Activated naive CD4-positive, alpha-beta T cell treated with anti-CD3 and anti-CD28 coated beads, Interleukin-2, amount 50 U/mL, for 16 hours (primary cell): ENCODE measurements around the gene P3H2.
"Not testable (repeated sequence)": the region's sequence is repeated elsewhere in the genome, so short reads cannot be mapped to it uniquely, and the experiment has no call there.

Experiments used
- DNase-seq: peaks from one replicate; pipeline ENCODE4 v3.0.0-alpha.2; 2020

P3H2 gene, protein sequence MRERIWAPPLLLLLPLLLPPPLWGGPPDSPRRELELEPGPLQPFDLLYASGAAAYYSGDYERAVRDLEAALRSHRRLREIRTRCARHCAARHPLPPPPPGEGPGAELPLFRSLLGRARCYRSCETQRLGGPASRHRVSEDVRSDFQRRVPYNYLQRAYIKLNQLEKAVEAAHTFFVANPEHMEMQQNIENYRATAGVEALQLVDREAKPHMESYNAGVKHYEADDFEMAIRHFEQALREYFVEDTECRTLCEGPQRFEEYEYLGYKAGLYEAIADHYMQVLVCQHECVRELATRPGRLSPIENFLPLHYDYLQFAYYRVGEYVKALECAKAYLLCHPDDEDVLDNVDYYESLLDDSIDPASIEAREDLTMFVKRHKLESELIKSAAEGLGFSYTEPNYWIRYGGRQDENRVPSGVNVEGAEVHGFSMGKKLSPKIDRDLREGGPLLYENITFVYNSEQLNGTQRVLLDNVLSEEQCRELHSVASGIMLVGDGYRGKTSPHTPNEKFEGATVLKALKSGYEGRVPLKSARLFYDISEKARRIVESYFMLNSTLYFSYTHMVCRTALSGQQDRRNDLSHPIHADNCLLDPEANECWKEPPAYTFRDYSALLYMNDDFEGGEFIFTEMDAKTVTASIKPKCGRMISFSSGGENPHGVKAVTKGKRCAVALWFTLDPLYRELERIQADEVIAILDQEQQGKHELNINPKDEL

GRCh38 chr3:190120269-190121060 is at the start of gene P3H2:
TSS of gene P3H2 (minus strand) at chr3:190120897. CDS start at chr3:190120731, 166 bp downstream.
- DNase-seq = peak; percentile 15

- no peak for DNase-seq
These were observed 49.2 kb upstream of the P3H2 start for GRCh38 chr3:190169877-190170276.

- no peak for DNase-seq
These were observed 48.5 kb upstream of the P3H2 start for GRCh38 chr3:190169243-190169642.

DNA sequence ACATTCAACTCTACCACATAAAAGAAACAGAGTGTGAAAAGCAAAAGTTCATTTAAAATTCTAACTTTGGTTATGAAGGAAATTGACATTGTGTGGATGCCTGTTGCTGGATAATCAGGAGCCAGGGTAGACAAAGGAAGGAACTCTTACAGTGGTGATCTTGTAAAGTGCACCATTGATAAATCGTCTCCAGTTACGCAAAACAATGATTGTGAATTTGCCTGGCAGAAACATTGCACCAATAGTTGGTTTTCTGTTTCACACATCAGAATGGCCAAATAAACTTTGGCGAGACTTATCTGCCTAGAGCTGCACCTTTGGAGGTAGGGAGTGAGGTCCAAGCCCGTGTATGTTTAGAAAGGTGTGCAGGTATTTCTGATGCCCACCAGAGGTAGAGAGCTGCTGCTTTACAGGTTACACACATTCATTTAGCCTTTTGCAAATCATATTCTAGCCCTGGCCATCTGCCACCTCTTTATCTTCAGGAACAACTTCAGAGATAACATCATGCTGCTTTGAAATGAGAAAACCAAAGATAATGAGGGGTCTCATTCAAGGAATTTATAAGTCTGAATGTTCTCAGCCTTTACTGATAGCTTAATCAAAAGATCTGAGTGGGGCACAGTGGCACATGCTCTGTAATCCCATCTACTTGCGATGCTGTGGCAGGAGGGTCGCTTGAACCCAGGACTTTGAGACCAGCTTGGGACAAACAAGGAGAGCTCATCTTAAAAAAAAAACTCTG is 47.4 kb upstream of the P3H2 start:
- DNase-seq = no peak

- DNase-seq = no peak
These were observed 46.3 kb upstream of the P3H2 start for GRCh38 chr3:190166948-190167347.

DNA sequence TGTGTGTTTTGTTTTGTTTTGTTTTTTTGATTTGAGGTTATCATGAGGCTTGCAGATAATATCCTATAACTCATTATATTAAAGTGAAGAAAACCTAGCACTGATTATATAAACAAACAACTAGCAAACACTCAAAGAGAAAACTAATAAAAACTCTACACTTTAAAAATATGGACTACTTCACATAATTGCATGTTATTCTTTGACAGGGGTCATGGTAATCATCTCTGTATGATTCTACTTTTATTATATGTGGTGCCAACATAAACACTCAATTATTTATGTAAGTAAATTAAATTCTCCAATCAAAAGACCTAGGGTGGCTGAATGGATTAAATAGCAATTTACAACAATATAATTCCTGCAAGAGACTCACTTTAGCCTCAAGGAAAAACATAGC is 44.6 kb upstream of the P3H2 start:
- DNase-seq = no peak

DNA sequence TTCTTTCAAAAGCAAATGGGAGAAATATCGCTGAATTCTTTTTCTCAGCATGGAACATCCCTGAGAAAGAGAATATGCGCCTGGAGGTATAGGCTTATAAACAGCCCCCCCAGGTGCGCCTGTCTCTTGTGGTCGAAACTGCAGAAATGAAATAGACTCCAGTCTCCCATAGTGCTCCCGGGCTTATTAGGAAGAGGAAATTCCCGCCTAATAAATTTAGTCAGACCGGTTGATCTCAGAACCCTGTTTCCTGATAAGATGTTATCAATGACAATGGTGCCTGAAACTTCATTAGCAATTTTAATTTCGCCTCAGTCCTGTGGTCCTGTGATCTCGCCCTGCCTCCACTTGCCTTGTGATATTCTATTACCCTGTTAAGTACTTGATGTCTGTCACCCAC is 41.3 kb upstream of the P3H2 start:
- not testable (repeated sequence) for DNase-seq

GRCh38 chr3:190159902-190160435 is 39.3 kb upstream of the P3H2 start:
- no peak for DNase-seq

DNA sequence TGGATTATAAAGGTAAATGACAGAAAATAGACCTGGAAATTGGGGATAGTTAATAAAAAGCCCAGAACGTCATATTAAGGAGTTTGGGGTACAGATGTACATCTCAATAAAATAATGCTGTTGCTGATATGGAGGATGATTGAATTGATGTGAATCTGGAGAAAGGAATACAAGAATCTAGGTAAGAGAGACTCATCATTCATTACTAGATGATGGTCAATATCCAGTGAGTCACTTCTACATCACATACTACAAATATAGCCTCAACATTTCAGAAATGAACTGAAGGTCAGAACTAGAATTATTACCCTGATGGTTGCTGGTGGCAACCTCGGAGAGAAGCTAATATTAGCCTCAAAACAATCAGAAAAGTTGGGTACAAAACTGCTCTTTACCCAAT is 37.6 kb upstream of the P3H2 start:
- DNase-seq = no peak

DNA sequence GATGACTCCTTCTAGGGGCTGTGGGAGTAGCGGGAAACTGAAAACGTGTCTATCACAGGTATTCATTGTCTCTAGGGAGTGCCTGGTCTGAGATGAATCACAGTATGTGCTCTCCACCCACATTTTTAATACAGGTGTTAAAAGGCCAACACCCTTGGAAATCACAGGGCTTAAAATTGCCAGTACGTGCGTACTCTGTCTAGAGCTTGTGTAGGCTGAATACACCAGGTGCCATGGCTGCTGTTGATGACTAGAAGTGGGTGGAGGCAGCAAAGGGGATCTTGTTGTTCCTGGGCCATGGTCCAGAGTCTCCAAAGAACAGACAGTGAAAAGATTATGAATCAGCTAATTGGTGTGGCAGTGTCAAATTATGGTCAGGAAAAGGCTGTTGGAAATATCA is 35.1 kb upstream of the P3H2 start:
- DNase-seq = no peak

DNA sequence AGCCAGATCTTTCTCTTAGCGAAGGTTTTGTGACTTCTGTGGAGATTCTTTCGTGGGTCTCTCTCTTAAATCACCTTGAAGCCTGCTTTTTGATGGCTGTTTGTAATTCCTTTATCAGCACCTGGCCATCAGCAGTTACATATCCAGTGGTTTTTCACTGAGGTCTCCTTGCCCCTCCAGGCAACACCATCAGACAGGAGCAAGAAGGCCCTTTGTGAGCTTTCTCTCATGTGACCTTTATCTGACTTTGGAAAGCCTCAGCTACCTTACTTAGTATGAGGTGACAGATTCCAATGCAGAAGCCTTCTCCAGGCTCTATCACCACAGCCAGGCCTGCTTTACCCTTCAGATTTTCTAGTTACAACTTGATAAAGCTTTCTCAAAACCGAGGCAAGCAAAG is 30.0 kb upstream of the P3H2 start:
- no peak for DNase-seq

DNA sequence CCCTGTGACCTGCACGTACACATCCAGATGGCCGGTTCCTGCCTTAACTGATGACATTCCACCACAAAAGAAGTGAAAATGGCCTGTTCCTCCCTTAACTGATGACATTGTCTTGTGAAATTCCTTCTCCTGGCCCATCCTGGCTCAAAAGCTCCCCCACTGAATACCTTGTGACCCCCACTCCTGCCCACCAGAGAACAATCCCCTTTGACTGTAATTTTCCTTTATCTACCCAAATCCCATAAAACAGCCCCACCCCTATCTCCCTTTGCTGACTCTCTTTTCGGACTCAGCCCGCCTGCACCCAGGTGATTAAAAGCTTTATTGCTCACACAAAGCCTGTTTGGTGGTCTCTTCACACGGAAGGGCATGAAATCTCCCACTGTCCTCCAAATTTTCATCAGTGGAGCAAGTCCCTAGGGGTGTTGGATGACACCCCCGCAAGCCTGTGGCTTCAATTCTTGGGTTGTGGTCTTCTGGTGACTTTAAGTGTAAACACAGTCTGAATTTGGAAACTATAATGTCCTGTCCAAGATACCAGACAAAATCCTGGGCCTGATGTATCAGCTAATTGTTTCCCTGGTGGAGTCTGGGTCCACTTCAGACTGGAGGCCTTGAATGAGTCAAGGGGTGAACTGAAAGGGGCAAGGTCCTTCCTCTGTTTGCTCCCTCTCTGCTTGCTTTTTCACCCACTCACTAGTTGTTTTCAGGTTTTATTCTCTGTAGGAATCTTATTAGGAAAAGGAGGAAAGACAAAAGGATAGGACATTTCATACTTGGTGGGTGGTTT is 29.3 kb upstream of the P3H2 start:
- DNase-seq = not testable (repeated sequence)

DNA sequence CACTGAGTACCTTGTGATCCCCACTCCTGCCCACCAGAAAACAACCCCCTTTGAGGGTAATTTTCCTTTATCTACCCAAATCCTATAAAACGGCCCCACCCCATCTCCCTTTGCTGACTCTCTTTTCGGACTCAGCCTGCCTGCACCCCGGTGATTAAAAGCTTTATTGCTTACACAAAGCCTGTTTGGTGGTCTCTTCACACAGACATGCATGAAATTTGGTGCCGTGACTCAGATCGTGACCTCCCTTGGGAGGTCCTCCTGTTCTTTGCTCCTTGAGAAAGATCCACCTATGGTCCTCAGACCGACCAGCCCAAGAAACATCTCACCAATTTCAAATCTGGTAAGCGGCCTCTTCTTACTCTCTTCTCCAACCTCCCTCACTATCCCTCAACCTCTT is 24.1 kb upstream of the P3H2 start:
- not testable (repeated sequence) for DNase-seq

GRCh38 chr3:190142041-190142440 is 21.3 kb upstream of the P3H2 start:
- no peak for DNase-seq

DNA sequence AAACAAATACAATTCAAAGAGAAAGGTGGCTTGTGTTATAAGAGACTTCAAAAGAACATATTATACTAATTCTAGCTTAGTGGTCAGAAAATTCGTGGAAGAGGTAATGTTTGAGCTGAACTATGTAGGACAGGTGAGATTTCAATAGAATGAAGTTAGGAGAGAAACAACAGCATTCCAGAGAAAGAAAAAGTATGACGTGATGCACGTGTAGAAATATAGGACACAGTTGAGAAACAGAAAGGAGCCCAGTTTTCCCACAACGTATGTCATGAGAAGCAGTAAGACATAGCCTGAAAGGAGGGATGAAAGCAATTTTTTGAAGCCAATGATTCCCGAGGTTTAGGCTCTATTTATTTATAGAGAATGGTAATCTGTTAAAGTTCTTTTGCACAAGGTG is 18.7 kb upstream of the P3H2 start:
- no peak for DNase-seq

- no peak for DNase-seq
These were observed 11.7 kb upstream of the P3H2 start for GRCh38 chr3:190132371-190132770.

DNA sequence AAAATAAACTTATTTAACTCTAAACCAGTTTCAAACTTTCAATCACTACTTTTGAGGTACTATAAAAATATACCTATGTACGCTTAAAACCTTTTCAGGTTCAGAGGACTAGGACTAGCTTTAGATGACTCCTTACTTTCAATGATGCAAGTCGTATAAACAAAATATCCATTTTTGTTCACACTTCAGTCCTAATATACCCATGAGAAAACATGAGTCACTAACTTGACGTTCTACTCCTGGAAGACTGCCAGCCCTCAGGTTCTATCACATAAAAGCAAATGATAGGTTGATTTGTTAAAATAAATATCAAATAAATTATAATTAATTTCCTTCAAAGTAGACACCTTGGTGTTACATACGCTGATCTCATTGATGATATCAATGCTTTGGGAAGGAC is 10.6 kb upstream of the P3H2 start:
- no peak for DNase-seq

GRCh38 chr3:190130696-190131095 is 10.0 kb upstream of the P3H2 start:
- no peak for DNase-seq

GRCh38 chr3:190130037-190130436 is 9.3 kb upstream of the P3H2 start:
- no peak for DNase-seq

- DNase-seq = no peak
These were observed 7.1 kb upstream of the P3H2 start for GRCh38 chr3:190127797-190128196.

DNA sequence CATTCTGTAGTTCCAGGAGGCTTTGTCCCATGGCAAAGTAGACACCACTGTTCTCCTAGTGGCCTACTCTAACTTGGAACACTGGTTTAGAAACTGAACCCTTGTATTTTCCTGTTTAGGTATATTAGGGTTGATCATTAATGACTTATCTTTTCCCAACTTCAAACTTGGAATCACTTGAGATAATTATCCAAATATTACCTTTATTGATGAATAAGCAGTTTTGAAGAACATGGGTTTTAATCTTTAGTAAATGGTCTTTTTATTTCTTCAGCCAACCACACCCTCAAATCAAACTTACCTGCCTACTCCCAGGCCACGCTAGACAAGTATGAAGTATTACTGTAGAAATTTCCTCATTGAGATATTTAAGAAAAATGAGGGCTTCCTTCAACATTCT is 6.5 kb upstream of the P3H2 start:
- no peak for DNase-seq
